A673 (cell line): ENCODE results near the gene ACE. TPM values are rescaled to one million over a fixed set of nuclear protein-coding genes. Genes with fewer than 3 reads are reported as not detected.

Experiments
- BruUV-seq: library from RNA; stranded (reverse); fragments of 400-500 nt; replicated peaks from 2 replicates; lab custom pipeline; 2021; lab: Mats Ljungman, UMichigan
- CTCF ChIA-PET: fragments of 300-600 bp; sonication (Branson Sonifier 250); formaldehyde crosslinking; loops from one replicate; lab custom pipeline; 2022; ENCODE audit warnings: antibody characterized with exemption; lab: Charles Lee
- POLR2A ChIA-PET: fragments of 300-600 bp; sonication (Branson Sonifier 250); formaldehyde crosslinking; loops from one replicate; lab custom pipeline; 2022; ENCODE audit warnings: antibody characterized with exemption; ENCODE audit not compliant: low non-redundant PET; lab: Charles Lee
- DNase-seq: peaks from one replicate; pipeline ENCODE4 v3.0.0-alpha.2; 2015; ENCODE audit warnings: low spot score
- H3K27ac ChIP-seq: fragments of 200-600 bp; sonication (generic); 2 replicates; pipeline ENCODE4 v1.5.1; 2016; ENCODE audit warnings: mixed run types, low read depth, mild to moderate bottlenecking, mixed read lengths, antibody characterized with exemption, low read length; ENCODE audit not compliant: poor library complexity, severe bottlenecking
- H3K27me3 ChIP-seq: fragments of 200-600 bp; sonication (generic); replicated peaks from 2 replicates; pipeline ENCODE4 v1.6.1; 2017; ENCODE audit warnings: mixed run types, low read depth, mild to moderate bottlenecking, mixed read lengths, antibody characterized with exemption, low read length; ENCODE audit not compliant: insufficient read depth, poor library complexity
- H3K36me3 ChIP-seq: fragments of 200-600 bp; sonication (generic); 2 replicates; pipeline ENCODE4 v1.6.1; 2016; ENCODE audit warnings: mixed run types, mild to moderate bottlenecking, mixed read lengths, antibody characterized with exemption, low read length; ENCODE audit not compliant: insufficient read depth, poor library complexity, severe bottlenecking
- H3K4me1 ChIP-seq: fragments of 200-600 bp; sonication (generic); 2 replicates; pipeline ENCODE4 v1.6.1; 2017; ENCODE audit warnings: mixed run types, mild to moderate bottlenecking, mixed read lengths, antibody characterized with exemption, low read length; ENCODE audit not compliant: insufficient read depth, poor library complexity, severe bottlenecking
- H3K4me3 ChIP-seq: fragments of 200-600 bp; sonication (generic); 2 replicates; pipeline ENCODE4 v1.5.1; 2016; ENCODE audit warnings: low read depth, mixed run types, mild to moderate bottlenecking, mixed read lengths, low read length; ENCODE audit not compliant: poor library complexity, severe bottlenecking
- H3K9me3 ChIP-seq: fragments of 200-600 bp; sonication (generic); 2 replicates; pipeline ENCODE4 v1.6.1; 2016; ENCODE audit warnings: mixed run types, low read depth, mild to moderate bottlenecking, mixed read lengths, antibody characterized with exemption, low read length; ENCODE audit not compliant: poor library complexity, severe bottlenecking
- EZH2 ChIP-seq: fragments of 200-600 bp; sonication (generic); IDR thresholded peaks from 2 replicates; pipeline ENCODE4 v1.6.1; 2017; ENCODE audit warnings: borderline replicate concordance, low read depth, mild to moderate bottlenecking, mixed read lengths, antibody characterized with exemption, low read length; ENCODE audit not compliant: poor library complexity, severe bottlenecking
- intact Hi-C: fragments of 100-400 bp; cut with micrococcal nuclease; formaldehyde crosslinking; loops from one replicate; pipeline ENCODE4 v1.10.0; 2022; ENCODE audit not compliant: unreplicated experiment
- total RNA-seq: library from RNA; stranded (reverse); gene quantifications from 2 replicates; pipeline ENCODE4 v1.2.3, GENCODE V29; 2021
- TF ChIP-seq, protein P1 (sequence below): fragments of 300-800, 200-600 bp; sonication (generic); conservative IDR thresholded peaks from 2 replicates; pipeline ENCODE4 v1.5.1; 2017; ENCODE audit warnings: low read depth, mild to moderate bottlenecking, antibody characterized with exemption, low read length, moderate library complexity, mixed read lengths

The ACE gene
- total RNA-seq, 1 experiment from 2014 or later = 2.1 TPM

DNA sequence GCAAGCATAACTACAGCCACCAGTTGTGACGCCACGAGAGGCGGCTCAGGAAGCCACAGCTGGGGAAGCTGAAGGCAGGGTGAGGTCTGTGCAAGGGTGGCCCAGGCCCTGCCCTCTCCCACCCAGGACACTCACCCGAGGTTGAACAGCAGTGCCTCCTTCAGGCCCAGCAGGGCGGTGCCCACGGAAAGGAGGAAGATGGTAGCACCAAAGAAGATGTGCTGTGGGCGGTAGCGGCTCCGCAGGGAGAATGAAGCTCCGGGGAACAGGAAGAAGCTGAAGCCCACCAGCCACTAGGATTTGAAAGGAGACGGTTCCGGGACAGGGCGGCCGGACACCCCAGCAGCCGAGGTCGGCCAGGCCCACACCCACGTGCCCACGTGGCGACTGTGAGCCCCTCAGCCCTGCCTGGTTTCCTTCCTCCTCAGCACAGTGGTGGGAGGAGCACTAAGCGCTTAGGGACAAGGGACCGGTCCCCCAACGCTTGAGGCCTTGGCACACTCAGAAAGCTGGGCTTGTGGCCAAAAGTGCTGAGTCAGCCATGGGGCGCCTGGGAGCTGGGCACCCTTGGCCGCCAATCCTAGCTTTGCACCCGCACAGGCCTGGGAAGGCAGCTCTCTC is 41.8 kb upstream of the ACE start:
- intact Hi-C loops = loop anchor here (2.0 kb wide), 1 partner anchor 44 kb away; no protein-coding TSS in a partner anchor
- Histone ChIP-seq H3K9me3 (no peaks in the 10 kb centered on the region), H3K36me3 (no peaks in the 10 kb centered on the region), H3K27ac (peak overlapping the region; percentile 76), H3K4me3 (peak overlapping the region; percentile 23), H3K4me1 (peaks cover 27% of the 10 kb centered on the region), H3K27me3 (no peaks in the 10 kb centered on the region)
- peak; percentile 90 for DNase-seq
- TF ChIP-seq, protein P1, sequence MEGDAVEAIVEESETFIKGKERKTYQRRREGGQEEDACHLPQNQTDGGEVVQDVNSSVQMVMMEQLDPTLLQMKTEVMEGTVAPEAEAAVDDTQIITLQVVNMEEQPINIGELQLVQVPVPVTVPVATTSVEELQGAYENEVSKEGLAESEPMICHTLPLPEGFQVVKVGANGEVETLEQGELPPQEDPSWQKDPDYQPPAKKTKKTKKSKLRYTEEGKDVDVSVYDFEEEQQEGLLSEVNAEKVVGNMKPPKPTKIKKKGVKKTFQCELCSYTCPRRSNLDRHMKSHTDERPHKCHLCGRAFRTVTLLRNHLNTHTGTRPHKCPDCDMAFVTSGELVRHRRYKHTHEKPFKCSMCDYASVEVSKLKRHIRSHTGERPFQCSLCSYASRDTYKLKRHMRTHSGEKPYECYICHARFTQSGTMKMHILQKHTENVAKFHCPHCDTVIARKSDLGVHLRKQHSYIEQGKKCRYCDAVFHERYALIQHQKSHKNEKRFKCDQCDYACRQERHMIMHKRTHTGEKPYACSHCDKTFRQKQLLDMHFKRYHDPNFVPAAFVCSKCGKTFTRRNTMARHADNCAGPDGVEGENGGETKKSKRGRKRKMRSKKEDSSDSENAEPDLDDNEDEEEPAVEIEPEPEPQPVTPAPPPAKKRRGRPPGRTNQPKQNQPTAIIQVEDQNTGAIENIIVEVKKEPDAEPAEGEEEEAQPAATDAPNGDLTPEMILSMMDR = peak; percentile 49
- TF ChIP-seq EZH2 = no peak
- ChIA-PET CTCF (interaction anchor here (0.6 to 2.0 kb wide), 5 partner anchors 9 to 771 kb away, joined by 3 to 11 read pairs (median 5); partner anchors contain the start of gene CYB561), POLR2A (no interaction called here)
- no TSS peak for BruUV-seq

DNA sequence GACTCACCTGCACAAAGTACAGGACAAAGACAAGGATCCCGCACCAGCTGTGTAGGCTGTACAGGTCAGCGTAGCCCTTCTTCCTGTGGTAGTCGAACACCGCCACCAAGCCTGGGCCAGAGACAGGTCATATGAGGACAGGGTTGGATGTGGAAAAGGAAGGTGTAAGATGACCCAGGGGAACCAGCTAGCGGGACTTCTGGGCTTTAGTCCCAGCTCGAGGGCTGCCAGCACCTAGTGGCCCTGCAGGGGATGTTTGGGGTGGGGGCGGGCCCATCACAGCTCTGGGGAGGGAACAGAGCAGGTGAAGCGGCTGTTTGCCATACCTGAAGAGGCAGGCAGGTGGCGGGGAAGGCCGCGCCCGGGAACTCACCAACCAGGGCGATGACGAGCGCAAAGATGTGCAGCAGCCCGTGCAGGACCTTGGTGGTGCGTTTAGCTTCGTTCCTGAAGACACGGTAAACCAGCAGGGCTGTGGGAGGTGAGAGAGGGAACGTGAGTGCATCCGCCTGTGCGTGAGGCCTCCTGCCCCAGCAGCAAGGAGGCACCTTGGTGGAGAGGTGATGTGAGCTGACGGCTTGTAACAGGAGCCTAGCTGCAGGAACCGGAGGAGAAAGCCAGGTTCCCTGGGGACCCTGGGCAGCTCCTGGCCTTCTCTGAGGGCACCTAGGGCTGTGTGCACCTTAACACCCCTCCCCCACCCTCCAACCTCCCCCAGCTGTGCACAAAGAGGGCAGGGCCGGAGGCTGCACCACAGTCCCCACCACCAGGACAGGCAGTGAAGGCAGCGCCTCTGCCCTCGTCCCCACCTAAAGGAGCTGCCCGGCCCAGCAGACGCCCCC is 41.0 kb upstream of the ACE start:
- Histone ChIP-seq H3K27me3 (no peaks in the 10 kb centered on the region), H3K4me3 (no peak overlapping the region), H3K36me3 (no peaks in the 10 kb centered on the region), H3K27ac (peak overlapping the region; percentile 76), H3K9me3 (no peaks in the 10 kb centered on the region), H3K4me1 (peaks cover 27% of the 10 kb centered on the region)
- intact Hi-C loops = loop anchor here (2.0 kb wide), 1 partner anchor 43 kb away; no protein-coding TSS in a partner anchor
- no TSS peak for BruUV-seq
- ChIA-PET POLR2A (no interaction called here), CTCF (interaction anchor here (0.6 to 2.0 kb wide), 4 partner anchors 10 to 43 kb away, joined by 3 to 11 read pairs (median 8); partner anchors contain the start of gene CYB561)
- DNase-seq = no peak
- no peak for TF ChIP-seq EZH2
- TF ChIP-seq, protein P1 = no peak

DNA sequence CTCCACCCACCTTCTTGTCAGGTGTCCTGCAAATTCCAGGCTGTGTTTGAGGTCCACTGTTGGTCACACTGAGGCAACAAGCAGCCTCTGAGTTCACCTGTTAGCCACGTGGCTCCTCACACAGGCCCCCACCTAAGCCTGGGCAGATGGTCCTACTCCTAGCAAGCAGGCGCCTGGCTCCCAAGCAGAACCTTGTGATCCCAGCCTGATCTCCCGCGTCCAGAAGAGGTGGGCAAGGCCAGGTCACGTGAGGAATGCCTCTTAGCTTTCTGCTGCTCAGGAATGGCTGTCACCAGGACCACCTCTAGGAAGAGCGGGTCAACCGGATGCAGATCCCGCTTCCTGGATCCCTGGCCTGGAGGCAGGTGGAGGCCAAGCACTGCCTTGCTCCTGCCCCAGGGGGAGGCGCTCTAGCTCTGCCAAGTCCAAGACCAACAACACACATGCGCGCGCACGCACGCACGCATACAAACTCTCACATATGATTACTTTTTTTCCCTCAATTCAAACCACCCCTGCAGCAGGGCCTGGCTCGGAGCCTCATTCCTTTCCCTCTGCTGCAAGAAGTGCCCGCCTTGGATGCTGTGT is 40.2 kb upstream of the ACE start:
- Histone ChIP-seq H3K4me1 (peaks cover 27% of the 10 kb centered on the region), H3K4me3 (no peak overlapping the region), H3K27me3 (no peaks in the 10 kb centered on the region), H3K9me3 (no peaks in the 10 kb centered on the region), H3K36me3 (no peaks in the 10 kb centered on the region), H3K27ac (no peak overlapping the region)
- TF ChIP-seq EZH2 = no peak
- TF ChIP-seq, protein P1 = peak; percentile 44
- BruUV-seq = no TSS peak
- intact Hi-C loops = no loop called here
- no peak for DNase-seq
- CTCF ChIA-PET = interaction anchor here (0.6 to 2.0 kb wide), 2 partner anchors 20 to 42 kb away, joined by 3 to 11 read pairs; no protein-coding TSS in a partner anchor
- POLR2A ChIA-PET = no interaction called here
